ENCODE measurements around the gene SOX8.

The SOX8 gene

DNA sequence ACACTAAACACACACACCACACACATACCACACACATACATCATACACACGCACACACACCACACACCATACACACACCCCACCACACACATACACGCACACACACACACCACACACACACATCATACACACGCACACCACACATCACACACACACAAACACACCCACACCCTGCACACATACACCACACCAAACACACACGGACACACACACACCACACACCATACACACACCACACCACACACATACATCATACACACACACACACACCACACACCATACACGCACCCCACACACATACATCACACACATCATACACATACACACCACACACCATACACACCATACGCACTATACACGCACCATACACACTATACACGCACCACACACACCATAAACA lies 3.7 kb upstream of the SOX8 start:
- no peak overlapping the region for H3K4me3 ChIP-seq (ENCODE audit: low read depth, low read length)
- TF ChIP-seq, protein P1, sequence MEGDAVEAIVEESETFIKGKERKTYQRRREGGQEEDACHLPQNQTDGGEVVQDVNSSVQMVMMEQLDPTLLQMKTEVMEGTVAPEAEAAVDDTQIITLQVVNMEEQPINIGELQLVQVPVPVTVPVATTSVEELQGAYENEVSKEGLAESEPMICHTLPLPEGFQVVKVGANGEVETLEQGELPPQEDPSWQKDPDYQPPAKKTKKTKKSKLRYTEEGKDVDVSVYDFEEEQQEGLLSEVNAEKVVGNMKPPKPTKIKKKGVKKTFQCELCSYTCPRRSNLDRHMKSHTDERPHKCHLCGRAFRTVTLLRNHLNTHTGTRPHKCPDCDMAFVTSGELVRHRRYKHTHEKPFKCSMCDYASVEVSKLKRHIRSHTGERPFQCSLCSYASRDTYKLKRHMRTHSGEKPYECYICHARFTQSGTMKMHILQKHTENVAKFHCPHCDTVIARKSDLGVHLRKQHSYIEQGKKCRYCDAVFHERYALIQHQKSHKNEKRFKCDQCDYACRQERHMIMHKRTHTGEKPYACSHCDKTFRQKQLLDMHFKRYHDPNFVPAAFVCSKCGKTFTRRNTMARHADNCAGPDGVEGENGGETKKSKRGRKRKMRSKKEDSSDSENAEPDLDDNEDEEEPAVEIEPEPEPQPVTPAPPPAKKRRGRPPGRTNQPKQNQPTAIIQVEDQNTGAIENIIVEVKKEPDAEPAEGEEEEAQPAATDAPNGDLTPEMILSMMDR (IDR thresholded peaks at IDR 0.05; ENCODE audit: borderline replicate concordance, insufficient read depth, low read depth, low read length), result no peak

DNA sequence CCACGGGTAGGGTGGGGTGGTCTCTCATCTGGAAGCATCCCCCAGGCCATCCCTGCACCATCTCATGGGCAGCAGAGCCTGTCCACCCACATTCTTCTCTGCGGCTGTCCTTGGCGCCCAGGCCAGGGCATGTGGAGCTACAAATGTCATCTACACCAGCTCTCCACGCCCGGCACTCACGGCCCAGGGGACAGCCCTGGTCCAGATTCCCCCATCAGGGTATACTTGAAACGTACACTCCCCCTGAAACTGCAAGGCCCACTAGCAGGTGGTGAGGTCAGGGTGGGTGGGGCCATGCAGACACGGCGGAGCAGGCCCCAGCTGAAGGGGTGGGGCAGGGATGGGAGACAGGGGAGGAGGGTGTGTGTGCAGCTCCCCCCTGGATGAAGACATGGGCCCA lies 3.2 kb upstream of the SOX8 start:
- TF ChIP-seq, protein P1 (IDR thresholded peaks at IDR 0.05; ENCODE audit: borderline replicate concordance, insufficient read depth, low read depth, low read length), result no peak
- no peak overlapping the region for H3K4me3 ChIP-seq (ENCODE audit: low read depth, low read length)

DNA sequence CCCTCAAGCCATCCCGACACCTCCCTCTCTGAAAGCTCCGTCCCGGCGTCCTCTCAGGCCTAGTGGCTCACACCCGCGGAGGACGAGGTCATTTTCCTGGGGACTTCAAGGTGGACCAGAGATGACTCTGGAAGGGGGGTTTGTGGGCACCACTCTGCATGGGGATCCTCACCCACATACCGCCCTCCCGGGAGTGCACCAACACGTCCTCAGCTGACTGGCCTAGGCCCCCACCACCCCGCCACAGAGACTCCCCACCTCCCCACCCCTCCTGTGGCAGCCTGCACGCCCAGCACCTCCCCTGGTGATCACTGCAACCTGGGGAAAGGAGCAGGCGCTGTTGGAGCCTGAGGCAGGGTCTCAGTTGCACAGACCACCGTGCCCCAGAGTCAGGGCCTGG lies 2.4 kb upstream of the SOX8 start:
- no peak overlapping the region for H3K4me3 ChIP-seq (ENCODE audit: low read depth, low read length)
- TF ChIP-seq, protein P1 (IDR thresholded peaks at IDR 0.05; ENCODE audit: borderline replicate concordance, insufficient read depth, low read depth, low read length), result no peak

DNA sequence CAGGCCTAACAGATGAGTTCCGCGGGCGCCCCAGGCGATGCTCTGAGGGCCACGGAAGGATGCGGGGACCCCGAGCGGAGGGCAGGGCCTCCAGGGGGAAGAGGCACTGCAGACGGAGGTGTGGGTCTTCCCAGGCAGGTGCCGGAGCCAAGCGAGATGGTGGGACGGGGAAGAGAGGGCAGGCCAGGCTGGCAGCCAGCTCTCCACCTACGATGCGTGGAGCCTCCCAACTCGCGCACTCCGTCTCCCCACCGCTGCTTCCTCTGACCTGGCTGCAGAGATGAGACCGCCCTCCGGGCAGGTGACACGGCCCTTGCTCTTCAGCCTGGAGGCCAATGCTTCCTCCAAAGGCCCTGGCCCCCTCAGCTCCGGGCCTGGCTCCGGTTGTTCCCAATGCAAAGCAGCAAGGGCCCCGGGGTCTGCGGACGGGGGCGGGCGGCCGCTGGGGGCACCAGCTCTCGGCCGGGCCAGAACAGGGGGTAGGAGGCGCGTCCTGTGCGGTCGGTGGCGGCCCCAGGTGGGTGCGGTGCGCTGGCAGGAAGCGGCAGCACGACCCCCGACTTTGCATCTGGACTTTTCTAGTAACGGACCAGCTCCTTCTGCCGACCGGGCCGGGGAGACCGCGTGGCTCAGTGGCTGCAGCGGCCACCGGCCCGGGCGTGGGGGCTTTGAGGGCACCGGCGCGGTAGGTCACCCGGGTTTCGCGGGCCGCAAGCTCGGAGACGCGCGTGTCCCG lies 1.5 kb upstream of the SOX8 start:
- H3K4me3 ChIP-seq (ENCODE audit: low read depth, low read length), result no peak overlapping the region
- TF ChIP-seq, protein P1 (IDR thresholded peaks at IDR 0.05; ENCODE audit: borderline replicate concordance, insufficient read depth, low read depth, low read length), result no peak

DNA sequence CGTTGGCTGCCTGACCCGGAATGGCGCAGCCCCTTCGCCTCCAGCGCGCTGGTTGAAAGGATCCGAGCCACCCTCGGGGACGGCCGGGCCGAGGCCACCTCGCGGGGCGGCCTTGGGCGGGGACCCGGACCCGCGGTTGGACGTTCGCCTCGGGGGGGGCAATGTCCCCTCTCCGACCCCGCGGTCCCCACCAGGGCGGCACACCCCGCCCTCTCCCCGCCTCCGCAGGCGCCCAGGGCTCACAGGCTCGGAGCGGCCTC lies 1.0 kb upstream of the SOX8 start:
- TF ChIP-seq, protein P1 (IDR thresholded peaks at IDR 0.05; ENCODE audit: borderline replicate concordance, insufficient read depth, low read depth, low read length), result no peak
- no peak overlapping the region for H3K4me3 ChIP-seq (ENCODE audit: low read depth, low read length)

DNA sequence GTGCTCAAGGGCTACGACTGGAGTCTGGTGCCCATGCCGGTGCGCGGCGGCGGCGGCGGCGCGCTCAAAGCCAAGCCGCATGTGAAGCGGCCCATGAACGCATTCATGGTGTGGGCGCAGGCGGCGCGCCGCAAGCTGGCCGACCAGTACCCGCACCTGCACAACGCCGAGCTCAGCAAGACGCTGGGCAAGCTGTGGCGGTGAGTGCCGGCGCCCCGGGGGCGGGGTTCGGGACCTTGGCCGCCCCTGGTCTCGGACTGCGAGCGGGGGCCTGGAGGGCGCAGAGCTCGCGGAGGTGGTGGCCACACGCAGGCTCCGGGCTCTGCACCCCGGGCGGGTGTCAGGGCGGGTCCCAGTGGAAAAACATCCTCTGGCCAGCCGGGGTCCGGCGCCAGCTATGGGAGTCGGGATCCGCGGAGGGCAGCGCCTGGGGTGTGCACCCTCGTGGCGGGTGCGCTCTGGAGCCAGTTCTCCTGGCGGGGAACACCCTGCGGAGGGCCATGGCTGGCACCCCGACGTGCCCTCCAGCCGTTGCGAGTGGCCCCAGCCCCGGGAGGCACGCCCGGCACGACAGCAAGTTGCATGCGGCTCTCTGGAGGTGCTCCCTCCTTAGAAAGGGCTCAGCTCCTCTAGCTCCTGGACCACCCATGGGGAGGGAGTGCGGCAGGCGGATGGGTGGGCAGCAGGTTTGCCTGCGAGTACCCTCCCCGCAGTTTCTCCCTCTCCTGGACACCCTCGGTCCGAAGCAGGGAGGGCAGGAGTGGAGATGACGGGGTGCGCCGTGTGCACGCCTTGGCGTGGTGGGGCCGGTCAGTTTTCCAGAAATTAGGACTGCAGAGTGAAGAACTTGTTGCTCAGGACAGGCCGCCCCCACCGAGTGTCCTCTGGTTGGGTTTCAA lies 824 bp downstream of the SOX8 start:
- TF ChIP-seq, protein P1 (IDR thresholded peaks at IDR 0.05; ENCODE audit: borderline replicate concordance, insufficient read depth, low read depth, low read length), result no peak
- no peak overlapping the region for H3K4me3 ChIP-seq (ENCODE audit: low read depth, low read length)

Measured in GM12875 (cell line).